ENCODE results near the gene DBNDD1.
"Not testable (repeated sequence)": the region's sequence is repeated elsewhere in the genome, so short reads cannot be mapped to it uniquely, and the experiment has no call there.

Gene DBNDD1

DNA sequence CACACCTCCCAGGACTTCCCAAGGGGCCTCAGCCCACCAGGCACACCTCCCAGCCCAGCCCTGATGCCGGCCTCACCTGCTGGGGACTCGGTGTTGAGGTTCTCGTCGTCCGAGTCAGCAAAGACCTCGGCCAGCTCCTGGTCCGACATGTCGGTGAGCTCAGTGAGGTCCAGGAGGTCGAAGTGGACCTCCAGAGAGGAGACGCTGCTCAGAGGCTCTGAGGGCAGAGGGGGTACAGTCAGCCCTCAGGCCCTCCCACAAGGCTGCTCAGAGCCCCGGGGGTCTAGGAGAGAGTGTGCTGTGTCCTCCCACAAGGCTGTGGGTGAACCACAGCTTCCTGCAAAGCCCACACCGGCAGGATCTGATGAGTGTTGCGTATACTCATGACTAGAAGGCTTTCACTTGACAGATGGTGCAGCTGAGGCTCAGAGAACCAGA is 10.5 kb downstream of the DBNDD1 start:
- no peaks in the 10 kb centered on the region for H3K4me1 ChIP-seq (ENCODE audit: control insufficient read depth, insufficient read depth, low read length)

DNA sequence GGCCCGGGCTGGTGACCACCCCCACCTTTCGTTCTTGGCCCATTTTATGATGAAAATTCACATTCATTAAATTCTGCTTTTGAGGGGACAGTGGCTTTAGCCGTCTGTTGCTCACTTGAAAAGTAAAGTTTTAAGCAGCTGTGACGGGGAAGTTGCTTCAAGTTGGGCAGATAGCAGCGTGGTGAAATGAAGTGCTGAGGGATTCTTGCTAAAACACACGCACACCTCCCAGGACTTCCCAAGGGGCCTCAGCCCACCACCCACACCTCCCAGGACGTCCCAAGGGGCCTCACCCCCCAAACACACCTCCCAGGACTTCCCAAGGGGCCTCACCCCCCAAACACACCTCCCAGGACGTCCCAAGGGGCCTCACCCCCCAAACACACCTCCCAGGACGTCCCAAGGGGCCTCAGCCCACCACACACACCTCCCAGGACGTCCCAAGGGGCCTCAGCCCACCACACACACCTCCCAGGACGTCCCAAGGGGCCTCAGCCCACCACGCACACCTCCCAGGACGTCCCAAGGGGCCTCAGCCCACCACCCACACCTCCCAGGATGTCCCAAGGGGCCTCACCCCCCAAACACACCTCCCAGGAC is 11.5 kb downstream of the DBNDD1 start:
- H3K27me3 ChIP-seq (ENCODE audit: control insufficient read depth, insufficient read depth, low read length); H3K9ac ChIP-seq (ENCODE audit: low read depth, low read length); H3K4me1 ChIP-seq (ENCODE audit: control insufficient read depth, insufficient read depth, low read length); H3K4me3 ChIP-seq (ENCODE audit: low read length); H3K36me3 ChIP-seq (ENCODE audit: insufficient read depth, low read length); H3K4me2 ChIP-seq (ENCODE audit: low read length); H3K9me3 ChIP-seq (replicated peaks; ENCODE audit: low read length): not testable (repeated sequence)

More for the DNA sequence above, 10.5 kb downstream of the DBNDD1 start:
- Histone ChIP-seq H3K36me3 (ENCODE audit: insufficient read depth, low read length) (no peaks in the 10 kb centered on the region), H3K27me3 (ENCODE audit: control insufficient read depth, insufficient read depth, low read length) (peaks cover 4% of the 10 kb centered on the region), H3K4me3 (ENCODE audit: low read length) (no peak overlapping the region), H3K4me2 (ENCODE audit: low read length) (no peak overlapping the region), H3K9ac (ENCODE audit: low read depth, low read length) (no peak overlapping the region), H3K9me3 (replicated peaks; ENCODE audit: low read length) (no peaks in the 10 kb centered on the region)

GRCh38 chr16:90007015-90007414 is 12.2 kb downstream of the DBNDD1 start:
- Histone ChIP-seq H3K36me3 (ENCODE audit: insufficient read depth, low read length) (no peaks in the 10 kb centered on the region), H3K9ac (ENCODE audit: low read depth, low read length) (no peak overlapping the region), H3K9me3 (replicated peaks; ENCODE audit: low read length) (no peaks in the 10 kb centered on the region), H3K4me1 (ENCODE audit: control insufficient read depth, insufficient read depth, low read length) (no peaks in the 10 kb centered on the region), H3K4me3 (ENCODE audit: low read length) (no peak overlapping the region), H3K4me2 (ENCODE audit: low read length) (no peak overlapping the region), H3K27me3 (ENCODE audit: control insufficient read depth, insufficient read depth, low read length) (peaks cover 2% of the 10 kb centered on the region)

GRCh38 chr16:90005956-90006663 is 13.1 kb downstream of the DBNDD1 start:
- H3K9ac ChIP-seq (ENCODE audit: low read depth, low read length) = no peak overlapping the region
- no peaks in the 10 kb centered on the region for H3K4me1 ChIP-seq (ENCODE audit: control insufficient read depth, insufficient read depth, low read length)
- H3K4me2 ChIP-seq (ENCODE audit: low read length) = no peak overlapping the region
- no peaks in the 10 kb centered on the region for H3K27me3 ChIP-seq (ENCODE audit: control insufficient read depth, insufficient read depth, low read length)
- no peak overlapping the region for H3K4me3 ChIP-seq (ENCODE audit: low read length)
- no peaks in the 10 kb centered on the region for H3K9me3 ChIP-seq (replicated peaks; ENCODE audit: low read length)
- no peaks in the 10 kb centered on the region for H3K36me3 ChIP-seq (ENCODE audit: insufficient read depth, low read length)

DNA sequence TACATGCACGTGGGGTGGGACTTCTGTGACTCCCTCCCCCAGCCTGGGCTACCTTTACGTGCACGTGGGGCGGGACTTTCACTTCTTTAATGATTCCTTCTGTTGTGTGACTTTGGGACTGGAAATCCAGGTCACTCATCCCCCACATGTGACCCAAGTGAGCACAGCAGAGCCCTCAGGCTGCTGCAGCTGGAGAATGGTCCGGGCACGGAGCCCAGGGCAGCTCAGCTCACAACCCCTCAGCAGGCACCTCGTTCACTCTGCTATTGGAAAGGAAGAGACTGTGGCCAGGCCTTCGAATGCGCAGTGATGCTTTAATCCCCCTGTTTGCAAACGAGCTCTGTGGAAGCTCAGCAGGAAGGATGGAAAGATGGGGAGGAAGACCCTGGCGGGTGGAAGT is 14.7 kb downstream of the DBNDD1 start:
- no peak overlapping the region for H3K4me3 ChIP-seq (ENCODE audit: low read length)
- no peaks in the 10 kb centered on the region for H3K9me3 ChIP-seq (replicated peaks; ENCODE audit: low read length)
- H3K4me2 ChIP-seq (ENCODE audit: low read length) = no peak overlapping the region
- no peaks in the 10 kb centered on the region for H3K4me1 ChIP-seq (ENCODE audit: control insufficient read depth, insufficient read depth, low read length)
- H3K36me3 ChIP-seq (ENCODE audit: insufficient read depth, low read length) = peaks cover 10% of the 10 kb centered on the region
- H3K27me3 ChIP-seq (ENCODE audit: control insufficient read depth, insufficient read depth, low read length) = no peaks in the 10 kb centered on the region
- H3K9ac ChIP-seq (ENCODE audit: low read depth, low read length) = no peak overlapping the region

GRCh38 chr16:90002759-90003158 is 16.5 kb downstream of the DBNDD1 start:
- H3K4me2 ChIP-seq (ENCODE audit: low read length) = no peak overlapping the region
- H3K4me3 ChIP-seq (ENCODE audit: low read length) = no peak overlapping the region
- H3K27me3 ChIP-seq (ENCODE audit: control insufficient read depth, insufficient read depth, low read length) = no peaks in the 10 kb centered on the region
- peaks cover 15% of the 10 kb centered on the region for H3K36me3 ChIP-seq (ENCODE audit: insufficient read depth, low read length)
- H3K9me3 ChIP-seq (replicated peaks; ENCODE audit: low read length) = no peaks in the 10 kb centered on the region
- no peak overlapping the region for H3K9ac ChIP-seq (ENCODE audit: low read depth, low read length)
- H3K4me1 ChIP-seq (ENCODE audit: control insufficient read depth, insufficient read depth, low read length) = no peaks in the 10 kb centered on the region

GRCh38 chr16:90001761-90002503 is 17.3 kb downstream of the DBNDD1 start:
- Histone ChIP-seq H3K27me3 (ENCODE audit: control insufficient read depth, insufficient read depth, low read length) (no peaks in the 10 kb centered on the region), H3K9ac (ENCODE audit: low read depth, low read length) (no peak overlapping the region), H3K4me3 (ENCODE audit: low read length) (no peak overlapping the region), H3K4me2 (ENCODE audit: low read length) (no peak overlapping the region), H3K4me1 (ENCODE audit: control insufficient read depth, insufficient read depth, low read length) (no peaks in the 10 kb centered on the region), H3K9me3 (replicated peaks; ENCODE audit: low read length) (no peaks in the 10 kb centered on the region), H3K36me3 (ENCODE audit: insufficient read depth, low read length) (peaks cover 15% of the 10 kb centered on the region)

GRCh38 chr16:90000733-90001427 is 18.4 kb downstream of the DBNDD1 start:
- Histone ChIP-seq H3K9me3 (replicated peaks; ENCODE audit: low read length) (peaks cover 8% of the 10 kb centered on the region), H3K36me3 (ENCODE audit: insufficient read depth, low read length) (peaks cover 15% of the 10 kb centered on the region), H3K4me1 (ENCODE audit: control insufficient read depth, insufficient read depth, low read length) (no peaks in the 10 kb centered on the region), H3K9ac (ENCODE audit: low read depth, low read length) (no peak overlapping the region), H3K4me3 (ENCODE audit: low read length) (no peak overlapping the region), H3K4me2 (ENCODE audit: low read length) (no peak overlapping the region), H3K27me3 (ENCODE audit: control insufficient read depth, insufficient read depth, low read length) (no peaks in the 10 kb centered on the region)

DNA sequence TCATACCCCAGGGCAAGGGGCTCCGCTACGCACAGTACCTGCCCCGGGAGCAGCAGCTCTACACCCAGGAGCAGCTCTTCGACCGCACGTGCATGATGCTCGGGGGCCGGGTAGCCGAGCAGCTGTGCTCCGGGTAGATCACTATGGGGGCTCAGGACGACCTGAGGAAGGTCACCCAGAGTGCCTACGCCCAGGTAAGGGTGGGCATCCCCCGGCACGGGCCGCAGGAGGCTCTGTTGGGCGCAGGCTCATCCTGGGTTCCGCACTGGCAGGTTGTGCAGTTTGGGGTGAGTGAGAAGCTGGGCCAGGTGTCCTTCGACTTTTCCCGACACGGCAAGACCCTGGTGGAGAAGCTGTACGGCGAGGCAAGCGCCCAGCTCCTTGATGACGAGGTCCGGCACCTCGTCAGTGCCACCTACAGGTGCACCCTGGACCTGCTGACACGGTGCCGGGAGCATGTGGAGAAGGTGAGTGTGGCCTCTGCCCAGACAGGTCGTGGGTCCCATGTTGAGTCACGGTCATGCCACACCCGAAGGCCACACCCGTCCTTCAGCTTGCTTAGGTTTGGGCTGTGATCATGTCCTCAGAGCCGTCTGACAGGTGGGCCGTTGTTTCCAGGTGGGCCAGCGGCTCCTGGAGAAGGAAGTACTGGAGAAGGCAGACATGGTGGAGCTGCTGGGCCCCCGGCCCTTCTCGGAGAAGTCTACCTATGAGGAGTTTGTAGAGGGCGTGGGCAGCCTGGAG is 19.3 kb downstream of the DBNDD1 start:
- Histone ChIP-seq H3K9ac (ENCODE audit: low read depth, low read length) (no peak overlapping the region), H3K4me1 (ENCODE audit: control insufficient read depth, insufficient read depth, low read length) (no peaks in the 10 kb centered on the region), H3K4me3 (ENCODE audit: low read length) (no peak overlapping the region), H3K9me3 (replicated peaks; ENCODE audit: low read length) (peaks cover 17% of the 10 kb centered on the region), H3K36me3 (ENCODE audit: insufficient read depth, low read length) (peaks cover 15% of the 10 kb centered on the region), H3K27me3 (ENCODE audit: control insufficient read depth, insufficient read depth, low read length) (no peaks in the 10 kb centered on the region), H3K4me2 (ENCODE audit: low read length) (no peak overlapping the region)

DNA sequence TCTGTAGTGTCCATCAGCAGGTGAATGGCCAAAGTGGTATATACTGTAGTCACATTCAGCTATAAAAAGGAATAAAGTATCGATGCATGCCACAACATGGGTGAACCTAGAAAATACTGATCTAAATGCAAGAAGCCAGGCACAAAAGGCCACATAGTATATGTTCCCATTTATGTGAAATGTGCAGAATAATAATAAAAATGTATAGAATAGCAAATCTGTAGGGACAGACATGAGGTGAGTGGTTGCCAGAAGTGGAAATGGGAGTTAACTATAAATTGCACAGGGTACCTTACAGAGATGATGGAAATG is 23.1 kb downstream of the DBNDD1 start:
- Histone ChIP-seq H3K4me1 (ENCODE audit: control insufficient read depth, insufficient read depth, low read length) (no peaks in the 10 kb centered on the region), H3K9me3 (replicated peaks; ENCODE audit: low read length) (peaks cover 32% of the 10 kb centered on the region), H3K9ac (ENCODE audit: low read depth, low read length) (no peak overlapping the region), H3K4me2 (ENCODE audit: low read length) (no peak overlapping the region), H3K27me3 (ENCODE audit: control insufficient read depth, insufficient read depth, low read length) (no peaks in the 10 kb centered on the region), H3K36me3 (ENCODE audit: insufficient read depth, low read length) (peaks cover 50% of the 10 kb centered on the region), H3K4me3 (ENCODE audit: low read length) (no peak overlapping the region)
